ENCODE data around the gene GALNT13.

DNA sequence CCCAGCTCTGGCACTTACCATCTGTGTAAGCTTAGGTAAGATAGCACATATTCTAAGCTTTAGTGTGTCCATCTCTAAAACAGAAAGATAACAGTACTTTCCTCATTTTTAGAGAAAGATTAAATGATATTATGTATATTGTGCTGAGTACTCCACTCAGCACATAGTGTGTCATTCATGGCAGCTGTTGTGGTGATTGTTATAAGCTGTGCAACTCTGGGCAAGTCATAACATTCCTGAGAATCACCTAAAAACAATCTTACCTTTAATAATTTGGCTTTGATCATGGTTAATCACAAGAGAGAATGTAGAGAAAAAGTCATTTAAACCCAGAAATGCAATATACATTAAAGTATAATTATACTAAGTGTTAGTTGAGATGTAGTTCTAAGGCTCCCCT, 391.5 kb downstream of the GALNT13 start:
- TF ChIP-seq POLR2AphosphoS5 (IDR thresholded peaks at IDR 0.05), result no peak
- TF ChIP-seq, protein P1, sequence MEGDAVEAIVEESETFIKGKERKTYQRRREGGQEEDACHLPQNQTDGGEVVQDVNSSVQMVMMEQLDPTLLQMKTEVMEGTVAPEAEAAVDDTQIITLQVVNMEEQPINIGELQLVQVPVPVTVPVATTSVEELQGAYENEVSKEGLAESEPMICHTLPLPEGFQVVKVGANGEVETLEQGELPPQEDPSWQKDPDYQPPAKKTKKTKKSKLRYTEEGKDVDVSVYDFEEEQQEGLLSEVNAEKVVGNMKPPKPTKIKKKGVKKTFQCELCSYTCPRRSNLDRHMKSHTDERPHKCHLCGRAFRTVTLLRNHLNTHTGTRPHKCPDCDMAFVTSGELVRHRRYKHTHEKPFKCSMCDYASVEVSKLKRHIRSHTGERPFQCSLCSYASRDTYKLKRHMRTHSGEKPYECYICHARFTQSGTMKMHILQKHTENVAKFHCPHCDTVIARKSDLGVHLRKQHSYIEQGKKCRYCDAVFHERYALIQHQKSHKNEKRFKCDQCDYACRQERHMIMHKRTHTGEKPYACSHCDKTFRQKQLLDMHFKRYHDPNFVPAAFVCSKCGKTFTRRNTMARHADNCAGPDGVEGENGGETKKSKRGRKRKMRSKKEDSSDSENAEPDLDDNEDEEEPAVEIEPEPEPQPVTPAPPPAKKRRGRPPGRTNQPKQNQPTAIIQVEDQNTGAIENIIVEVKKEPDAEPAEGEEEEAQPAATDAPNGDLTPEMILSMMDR (IDR thresholded peaks at IDR 0.05), result no peak
- no peak for TF ChIP-seq POLR2A (IDR thresholded peaks at IDR 0.05)

Measured in breast epithelium (tissue), 3 donors.